H1 (cell line): Measurements from ENCODE around the gene PPA2. TPM values are rescaled to one million over a fixed set of nuclear protein-coding genes. Genes with fewer than 3 reads are reported as not detected.

Experiments used
- CHD1 ChIP-seq: IDR thresholded peaks from 2 replicates; pipeline ENCODE4 v1.6.1; 2012; ENCODE audit warnings: low read depth, low read length, improper control_type of control experiment
- CHD2 ChIP-seq: IDR thresholded peaks from 2 replicates; pipeline ENCODE4 v1.6.1; 2012; ENCODE audit warnings: low read length, improper control_type of control experiment
- CHD7 ChIP-seq: fragments of 300-600 bp; sonication (generic); IDR thresholded peaks from 2 replicates; pipeline ENCODE4 v1.7.1; 2012; ENCODE audit warnings: low read length, moderate library complexity, mild to moderate bottlenecking, inconsistent platforms; ENCODE audit not compliant: insufficient replicate concordance
- CTBP2 ChIP-seq: IDR thresholded peaks from 2 replicates; pipeline ENCODE4 v1.7.0; 2011; ENCODE audit warnings: borderline replicate concordance, mild to moderate bottlenecking, moderate library complexity, mixed read lengths, low read length; ENCODE audit not compliant: insufficient read depth, insufficient read length
- CTCF ChIP-seq, 3 experiments: IDR thresholded peaks; 1 replicate in 2 of 3; 2 replicates in 1 of 3; pipeline versions ENCODE4 v1.5.1 to v1.6.1; 2011; ENCODE audit warnings: low read length in 3 of 3, mild to moderate bottlenecking in 3 of 3, inconsistent platforms in 2 of 3, low read depth in 1 of 3, moderate library complexity in 1 of 3; ENCODE audit not compliant: insufficient read depth in 1 of 3; ENCODE audit errors: control extremely low read depth in 1 of 3
- GTF2F1 ChIP-seq: IDR thresholded peaks from 2 replicates; pipeline ENCODE4 v1.6.1; 2012; ENCODE audit warnings: low read depth, low read length, improper control_type of control experiment, borderline replicate concordance
- KDM4A ChIP-seq: IDR thresholded peaks from one replicate; pipeline ENCODE4 v1.7.1; 2012; ENCODE audit warnings: low read depth, mild to moderate bottlenecking, moderate library complexity, low read length, inconsistent platforms; ENCODE audit not compliant: severe bottlenecking
- RBBP5 ChIP-seq: IDR thresholded peaks from 2 replicates; pipeline ENCODE4 v1.7.1; 2012; ENCODE audit warnings: low read depth, mild to moderate bottlenecking, inconsistent platforms, low read length, moderate library complexity, borderline replicate concordance
- TBP ChIP-seq: IDR thresholded peaks from 2 replicates; pipeline ENCODE4 v1.6.1; 2011; ENCODE audit warnings: low read depth, low read length, improper control_type of control experiment
- polyA plus RNA-seq, 7 experiments: library from polyadenylated mRNA; depleted of rRNA in 3 of 7; stranded (reverse) in 5 of 7; unstranded in 2 of 7; fragments of >200 nt in 5 of 7; fragments of 200-250 nt in 2 of 7; gene quantifications; 1 replicate in 5 of 7; 2 replicates in 1 of 7; 4 replicates in 1 of 7; pipeline versions ENCODE4 v1.2.1 to v1.2.3, GENCODE V29; 2011 to 2013; ENCODE audit warnings: missing spikeins in 2 of 7, mixed read lengths in 2 of 7
- total RNA-seq: library from RNA; stranded (reverse); fragmentation: NEBNext Ultra II Directional; extraction: Animal tissue kit (Norgen Biotek cat#: 25700); gene quantifications from 2 replicates; pipeline ENCODE4 v1.2.1, GENCODE V29; 2021

PPA2 gene
- total and polyA plus RNA-seq, 2 of the 8 experiments (the other 6 are each of a cell fraction or from before 2014, with no cell fraction given): 24.9 to 62.7 TPM

- TF ChIP-seq CHD7 (no peak), CHD1 (no peak), RBBP5 (no peak), CTBP2 (no peak), CTCF (IDR thresholded peaks at IDR 0.05; ENCODE audit: control extremely low read depth in 1 of 3, insufficient read depth in 1 of 3, low read depth in 1 of 3, low read length in 3 of 3) (no peak), TBP (no peak), GTF2F1 (no peak), CHD2 (no peak), KDM4A (no peak)
These were observed 59.5 kb downstream of the PPA2 start (continued) for GRCh38 chr4:105414316-105414715.
